IPS DF 4.7 (cell line): ENCODE results near the gene PDE4D.
"Not testable (repeated sequence)": the region's sequence is repeated elsewhere in the genome, so short reads cannot be mapped to it uniquely, and the experiment has no call there.

Experiments
- DNase-seq: peaks from one replicate; pipeline ENCODE4 v3.0.0-alpha.2; 2013; ENCODE audit warnings: low spot score; ENCODE audit errors: extremely low read depth

The PDE4D gene

DNA sequence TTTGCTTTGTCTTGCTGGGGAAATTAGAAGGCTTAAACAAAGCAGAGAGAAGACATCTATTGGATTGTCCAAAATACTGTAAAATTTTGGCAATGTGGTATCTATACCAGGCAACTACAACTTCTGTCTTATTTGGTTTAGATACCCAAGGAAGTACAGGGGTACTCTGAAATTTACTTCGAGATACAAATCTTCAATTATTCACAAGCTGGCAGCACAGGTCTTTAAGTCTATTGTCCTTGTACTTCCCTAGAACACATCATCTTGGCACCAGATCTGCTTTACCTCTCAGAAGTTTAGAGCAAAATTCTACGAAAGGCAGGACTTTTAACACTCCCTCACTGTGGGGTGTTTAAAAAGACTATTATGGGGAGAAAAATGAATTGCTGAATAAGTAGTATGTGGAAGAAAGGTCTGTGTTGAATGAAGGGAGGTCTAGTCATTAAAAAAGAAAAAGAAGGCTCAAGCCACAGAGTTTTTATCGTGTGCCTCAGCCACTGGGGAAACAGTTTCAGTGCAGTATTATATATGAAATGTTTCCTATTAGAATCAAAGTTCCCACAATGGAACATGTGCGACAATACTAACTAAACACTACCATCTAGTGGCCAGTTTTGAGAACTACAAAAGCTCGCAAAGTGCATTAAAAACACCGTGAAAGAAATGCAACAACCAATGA lies 93.7 kb downstream of the PDE4D start:
- no peak for DNase-seq

DNA sequence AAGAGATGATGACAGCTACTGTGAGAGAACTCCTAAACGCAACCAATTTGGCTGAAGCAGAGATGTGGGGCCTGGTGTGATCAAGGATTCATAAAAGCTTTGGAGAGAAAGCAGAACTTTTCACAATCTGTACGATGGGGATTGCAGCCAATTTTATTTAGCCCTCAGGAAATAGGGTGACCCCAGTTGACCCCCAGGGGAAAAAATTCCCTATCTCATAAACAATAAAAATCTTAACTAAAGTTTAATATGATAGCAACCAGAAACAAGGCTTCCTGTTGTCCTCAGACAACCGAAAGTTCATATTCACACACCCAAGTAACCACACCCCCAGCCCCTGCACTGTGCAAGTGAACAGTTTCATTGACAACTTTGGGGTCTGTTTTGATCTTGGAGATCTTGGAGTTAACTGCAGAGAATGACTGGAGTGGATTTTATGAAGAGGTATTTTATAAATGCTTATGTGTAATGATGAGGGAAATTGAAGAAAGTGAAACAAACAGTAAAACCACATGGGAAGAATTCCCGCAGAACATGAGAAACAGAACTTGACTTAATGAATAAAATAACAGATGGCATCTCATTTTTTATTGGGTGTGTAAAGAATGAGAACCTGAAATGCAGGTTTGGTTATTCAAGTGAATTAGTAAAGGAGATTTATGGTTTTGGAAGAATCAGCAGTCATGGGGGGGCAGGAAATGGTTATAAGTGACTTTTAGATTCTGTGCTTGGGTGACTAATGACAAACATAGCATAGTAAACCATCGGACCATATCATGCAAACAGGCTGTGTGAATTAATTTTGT lies 94.5 kb downstream of the PDE4D start:
- DNase-seq: no peak

DNA sequence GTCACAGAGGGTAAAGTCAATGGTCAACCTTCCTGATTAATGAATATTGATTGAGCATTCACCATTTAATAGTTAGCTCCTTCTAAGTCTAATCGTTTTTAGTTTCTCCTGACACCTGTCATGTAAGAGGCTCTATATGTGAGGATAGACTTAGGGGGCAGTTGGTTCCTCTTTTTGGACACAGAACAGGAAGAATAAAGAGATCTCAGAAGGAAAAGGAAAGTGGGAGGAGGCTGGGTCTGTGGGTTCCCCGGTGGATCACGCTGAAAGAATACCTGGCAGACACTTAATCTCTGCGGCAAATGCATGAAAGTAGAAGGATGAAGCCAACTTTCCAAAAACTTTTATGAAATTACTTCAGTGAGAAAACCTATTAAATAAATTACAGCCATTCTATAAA lies 98.4 kb downstream of the PDE4D start:
- no peak for DNase-seq

DNA sequence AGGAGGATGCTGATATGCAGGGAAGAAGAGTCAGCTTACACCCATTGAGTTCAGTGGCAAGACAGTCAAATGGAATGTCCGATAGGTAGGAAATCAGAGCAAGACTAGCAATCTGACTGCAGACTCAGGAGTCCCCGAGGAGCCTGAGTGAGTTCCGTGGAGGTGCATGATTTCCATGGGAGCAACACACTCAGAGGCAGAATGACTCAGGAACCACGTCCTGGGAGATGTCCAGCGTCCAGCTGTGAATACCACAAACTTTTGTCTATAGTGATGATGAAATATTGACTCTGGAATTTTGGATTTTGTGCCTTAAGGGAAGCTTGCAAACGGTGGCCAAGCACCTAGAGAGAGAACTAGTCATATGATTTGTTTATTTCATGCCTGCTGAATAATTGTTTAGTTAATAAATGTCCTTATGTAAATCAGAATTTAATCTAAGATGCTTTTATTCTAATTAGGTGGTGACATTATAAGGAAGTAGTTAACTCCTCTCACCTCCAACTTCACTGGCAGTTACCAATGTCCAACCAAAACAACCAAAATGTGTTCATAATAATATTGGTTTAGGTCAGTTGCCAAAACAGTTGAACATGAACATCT lies 100.4 kb downstream of the PDE4D start:
- DNase-seq: no peak

DNA sequence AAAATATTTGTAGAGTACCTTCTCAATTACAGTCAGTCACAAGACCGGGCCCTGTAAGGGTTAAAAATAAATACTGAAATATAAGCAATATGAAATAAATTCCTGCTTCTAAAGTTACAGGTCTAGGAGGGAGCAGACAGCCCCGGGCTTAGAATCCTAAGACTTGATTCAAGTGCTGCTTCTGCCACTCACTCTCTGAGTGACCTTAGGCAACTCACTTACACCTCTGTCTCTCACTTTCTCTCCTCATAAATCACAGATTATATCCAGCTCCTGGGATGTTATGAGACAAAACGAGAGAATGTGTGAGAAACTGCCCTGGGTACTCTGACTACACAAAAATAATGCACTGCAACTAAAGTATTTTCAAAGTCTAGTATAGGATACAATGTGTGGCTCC lies 101.9 kb downstream of the PDE4D start:
- no peak for DNase-seq

DNA sequence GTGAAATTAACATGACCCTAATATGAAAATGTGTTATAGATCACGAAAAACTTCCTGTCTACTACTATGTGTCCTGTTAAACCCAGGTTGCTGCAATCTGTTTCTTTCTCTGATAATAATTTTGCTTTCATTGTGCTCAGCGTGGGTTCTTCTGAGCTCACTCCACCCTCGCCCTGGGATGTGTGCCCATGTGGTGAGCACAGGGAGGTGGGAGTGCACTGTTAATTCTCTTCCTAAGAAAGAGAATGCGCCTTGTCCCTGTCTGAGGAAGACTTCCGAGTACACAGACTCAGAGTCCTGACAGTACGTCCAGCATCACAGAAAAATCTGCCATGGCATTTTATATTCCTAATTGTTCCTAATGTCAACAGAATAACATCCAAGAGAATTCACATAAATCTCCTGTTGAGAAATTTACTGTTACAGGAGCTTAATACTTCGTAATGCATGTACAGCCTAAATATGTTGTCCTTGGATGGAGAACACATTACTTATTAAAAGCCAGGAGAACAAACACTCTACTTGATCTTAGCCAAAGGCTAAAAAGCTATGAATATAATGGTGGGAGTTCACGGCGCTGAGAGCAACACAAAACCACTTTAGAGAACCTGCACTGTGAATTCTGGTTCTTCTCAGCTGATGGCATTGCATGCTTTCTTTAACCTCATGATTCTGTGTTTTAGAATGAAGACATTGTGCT lies 102.6 kb downstream of the PDE4D start:
- no peak for DNase-seq

DNA sequence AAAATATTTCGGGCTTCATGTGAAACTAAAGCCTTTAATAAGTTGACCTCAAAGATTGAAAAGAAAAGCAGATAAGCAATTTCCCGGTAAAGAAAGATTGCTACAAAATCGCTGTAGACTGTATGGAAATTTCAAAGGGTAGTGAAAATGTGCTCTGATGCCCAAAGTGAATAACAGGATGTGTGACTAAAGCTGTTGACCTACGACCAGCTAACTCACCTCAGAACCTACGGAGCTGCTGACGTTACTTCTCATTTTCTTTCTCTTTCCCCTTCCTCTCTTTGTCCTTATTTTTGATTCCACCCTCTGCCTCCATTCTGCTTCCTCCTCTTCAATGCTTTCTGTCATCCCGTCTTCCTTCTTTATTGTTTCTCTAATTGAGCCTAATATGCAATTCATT lies 103.2 kb downstream of the PDE4D start:
- no peak for DNase-seq

DNA sequence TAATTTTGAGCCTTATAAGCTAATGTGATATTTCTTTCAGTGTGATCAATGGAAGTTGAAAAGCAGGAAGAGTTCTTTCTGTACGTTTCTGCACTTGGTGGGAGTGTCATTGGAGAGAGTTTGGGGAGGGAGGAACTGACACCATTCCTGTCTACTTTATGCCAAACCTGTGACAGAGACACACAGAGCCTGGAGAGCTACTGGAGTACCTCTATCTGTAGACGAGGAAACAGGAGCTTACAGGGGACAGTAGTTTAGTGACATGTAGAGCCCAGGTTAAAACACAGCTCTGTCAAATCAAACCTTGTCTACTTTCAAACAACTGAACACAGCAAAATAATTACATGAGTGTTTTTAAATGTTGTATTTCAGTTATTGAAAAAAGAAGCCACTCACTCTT lies 103.6 kb downstream of the PDE4D start:
- DNase-seq: no peak

DNA sequence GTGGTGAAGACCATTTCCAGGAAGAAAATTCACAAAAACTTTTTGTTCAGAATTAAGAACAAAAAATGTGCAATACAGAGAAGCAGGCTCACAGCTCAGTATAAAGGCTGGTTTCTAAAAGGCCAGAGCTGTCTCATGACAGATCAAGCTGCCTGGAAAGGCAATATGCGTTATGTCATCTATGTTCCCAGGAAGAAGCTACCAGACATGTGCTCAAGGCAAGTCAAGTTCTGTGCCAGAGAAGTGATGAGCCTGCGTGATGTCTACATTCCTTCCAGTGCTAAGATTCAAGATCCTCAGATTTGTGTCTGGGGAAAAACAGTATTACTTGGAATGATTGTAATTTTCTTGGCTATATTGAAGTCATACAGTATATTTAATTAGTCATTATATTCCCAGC lies 104.3 kb downstream of the PDE4D start:
- no peak for DNase-seq

DNA sequence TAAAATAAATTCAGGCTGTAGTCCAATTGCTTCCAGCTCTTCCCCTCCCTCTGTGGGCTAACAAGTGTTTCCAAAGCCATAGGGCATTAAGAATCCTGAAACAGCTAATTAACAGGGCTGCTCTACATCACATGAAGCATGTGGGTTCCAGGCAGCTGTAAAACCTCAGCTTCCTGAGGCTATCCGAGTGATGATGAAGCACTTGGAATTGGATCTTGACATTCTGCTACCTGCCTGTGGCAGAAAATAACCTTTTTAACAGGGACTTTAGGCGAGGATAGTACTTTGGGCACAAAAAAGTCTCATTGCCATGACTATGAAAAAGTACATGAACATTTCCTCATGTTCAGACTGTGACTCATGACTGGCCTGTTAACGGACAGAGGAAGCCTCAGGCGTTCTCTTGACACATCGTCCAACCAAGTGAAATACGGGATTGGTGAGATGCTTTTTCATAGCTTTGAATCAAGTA lies 107.2 kb downstream of the PDE4D start:
- DNase-seq: no peak

DNA sequence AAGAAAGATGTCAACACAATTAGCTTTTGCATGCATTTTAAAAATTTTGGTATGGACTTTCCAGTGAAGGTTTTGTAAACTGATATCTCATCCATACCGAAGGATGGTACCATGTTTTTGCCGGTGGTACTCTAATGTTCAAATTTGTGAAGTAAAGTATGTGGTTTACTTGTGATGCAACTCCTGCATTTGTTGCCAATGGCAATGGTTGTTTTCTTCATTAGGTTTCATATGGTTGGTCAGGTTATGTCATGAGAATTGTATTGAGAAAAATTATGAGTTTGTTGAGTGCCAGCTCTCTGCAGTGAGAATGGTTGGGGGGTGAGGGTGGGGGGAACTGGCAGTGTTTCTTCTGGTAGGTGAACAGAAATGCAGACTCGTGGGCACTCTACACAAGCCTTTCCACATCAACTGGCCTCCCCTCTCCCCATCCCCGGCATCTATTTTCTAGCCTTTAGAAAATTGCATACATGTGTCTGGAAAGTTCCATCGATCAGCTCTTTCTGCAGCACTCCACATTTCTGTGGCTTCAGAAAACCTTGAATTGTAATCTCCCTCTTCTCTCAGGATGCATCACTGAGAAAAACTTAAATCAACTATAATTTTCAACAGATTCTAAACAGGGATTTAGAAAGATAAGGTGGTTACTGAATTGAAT lies 107.7 kb downstream of the PDE4D start:
- no peak for DNase-seq

DNA sequence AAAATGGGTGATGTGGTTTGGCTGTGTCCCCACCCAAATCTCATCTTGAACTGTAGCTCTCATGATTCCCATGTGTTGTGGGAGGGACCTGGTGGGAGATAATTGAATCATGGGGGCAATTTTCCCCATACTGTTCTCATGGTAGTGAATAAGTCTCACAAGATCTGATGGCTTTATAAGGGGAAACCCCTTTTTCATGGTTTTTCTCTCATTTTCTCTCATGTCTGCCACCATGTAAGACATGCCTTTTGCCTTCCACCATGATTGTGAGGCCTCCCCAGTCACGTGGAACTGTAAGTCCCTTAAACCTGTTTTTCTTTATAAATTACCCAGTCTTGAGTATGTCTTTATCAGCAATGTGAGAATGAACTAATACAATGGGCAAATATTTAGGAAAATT lies 108.8 kb downstream of the PDE4D start:
- not testable (repeated sequence) for DNase-seq

DNA sequence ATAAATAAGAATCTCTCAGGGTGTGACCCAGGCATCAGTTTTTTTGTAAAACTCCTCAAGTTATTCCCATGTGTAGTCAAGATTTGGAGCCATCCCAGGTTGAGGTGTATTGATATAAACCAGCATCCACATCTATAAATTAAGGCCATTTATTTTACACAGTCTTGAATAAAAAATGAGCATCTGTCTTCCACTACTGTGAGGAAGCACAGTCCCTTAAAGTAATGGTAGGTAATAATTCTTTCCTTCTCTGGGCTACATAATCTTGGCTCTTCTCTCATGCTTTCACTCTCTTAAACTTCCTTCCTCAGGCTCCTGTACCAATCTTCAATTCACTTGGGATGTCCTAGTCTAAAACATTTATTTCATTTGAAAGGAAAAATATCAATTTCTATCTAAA lies 110.3 kb downstream of the PDE4D start:
- DNase-seq: no peak

DNA sequence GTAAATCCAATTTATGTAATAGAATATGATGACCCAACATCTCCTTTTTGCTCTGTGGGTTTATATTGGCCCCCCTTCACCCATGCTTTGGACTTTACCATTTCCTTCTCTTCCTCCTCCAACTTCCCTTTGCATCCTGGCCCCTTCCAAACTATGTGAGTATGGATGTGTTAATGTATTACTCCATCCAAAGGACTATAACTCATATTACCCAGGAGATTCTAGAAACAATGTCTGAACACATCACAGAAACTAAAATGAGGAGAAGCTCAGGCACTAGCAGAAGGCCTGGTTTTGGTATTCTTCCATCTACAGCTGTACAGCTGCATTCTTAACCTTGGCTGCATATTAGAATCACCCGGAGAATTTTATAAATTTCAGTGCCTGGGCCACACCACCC lies 110.7 kb downstream of the PDE4D start:
- DNase-seq: no peak

DNA sequence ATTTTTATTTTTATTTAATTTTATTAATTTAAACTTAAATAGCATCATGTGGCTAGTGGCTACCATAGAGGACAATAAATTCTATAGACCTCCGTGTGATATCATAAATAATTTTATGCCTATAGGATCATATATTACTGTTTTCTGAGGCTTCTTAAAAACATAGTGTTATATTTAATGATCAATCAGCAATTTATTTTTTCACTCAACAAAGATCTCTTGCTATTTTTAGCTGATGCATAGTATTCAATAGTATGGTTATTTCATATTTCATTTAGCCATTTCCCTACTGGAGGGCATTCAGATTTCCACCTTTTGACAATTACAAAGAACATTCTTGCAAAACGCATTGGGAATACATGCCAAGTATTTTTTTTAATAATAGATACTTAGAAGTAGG lies 114.1 kb downstream of the PDE4D start:
- DNase-seq: no peak

DNA sequence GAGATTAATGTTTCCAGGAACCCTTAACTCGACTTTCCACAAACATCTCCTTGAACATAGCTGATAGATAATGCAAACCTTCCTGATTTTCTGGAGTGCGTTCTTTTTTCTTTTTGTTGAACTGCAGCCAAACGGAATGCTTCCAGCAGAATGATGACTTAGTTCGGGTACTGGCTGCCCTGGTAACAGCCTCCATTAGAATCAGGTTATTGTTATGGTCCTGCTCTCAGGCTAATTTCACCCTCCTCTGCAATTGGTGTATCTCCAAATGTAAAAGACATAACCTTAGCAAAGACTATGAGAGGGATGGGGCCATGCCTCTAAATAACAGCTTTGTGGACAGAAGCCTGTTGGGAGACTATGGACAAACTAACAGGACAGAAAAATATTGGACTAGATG lies 116.5 kb downstream of the PDE4D start:
- no peak for DNase-seq

DNA sequence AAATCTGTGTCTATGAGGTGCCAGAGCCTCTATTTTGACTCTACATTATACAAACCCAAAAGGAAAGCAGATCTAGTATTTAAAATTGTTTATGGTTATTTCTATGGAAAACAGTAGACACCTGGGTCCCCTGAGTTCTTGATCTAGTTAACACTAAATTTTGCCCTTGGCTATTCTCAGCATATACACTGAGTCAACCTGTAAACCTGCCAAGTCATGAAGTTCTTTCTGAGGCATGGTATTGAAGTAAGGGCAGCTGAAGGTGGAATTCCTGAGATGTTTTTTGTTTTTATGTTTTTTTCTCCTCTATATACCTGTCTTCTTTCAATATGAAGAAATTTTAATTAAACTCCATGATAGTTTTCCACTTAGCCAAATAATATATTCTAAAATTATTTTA lies 120.2 kb downstream of the PDE4D start:
- DNase-seq: no peak

DNA sequence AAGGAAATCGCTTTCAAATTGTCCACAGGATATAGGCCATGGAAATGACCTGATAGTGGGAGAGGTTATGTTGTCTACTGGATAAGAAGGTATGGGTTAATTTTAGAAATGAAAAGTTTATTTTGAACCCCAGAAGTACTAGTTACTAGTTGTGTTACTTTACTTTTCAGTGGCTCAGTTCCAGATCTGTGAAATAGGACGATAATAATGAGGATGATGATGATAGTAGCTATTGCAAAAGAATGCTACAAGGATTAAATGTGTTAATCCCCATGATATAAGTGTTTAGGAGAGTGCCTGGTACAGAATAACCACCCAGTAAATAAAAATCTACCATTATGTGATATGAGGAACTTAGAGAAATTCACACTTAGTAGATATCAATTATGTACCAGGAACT lies 120.8 kb downstream of the PDE4D start:
- no peak for DNase-seq

DNA sequence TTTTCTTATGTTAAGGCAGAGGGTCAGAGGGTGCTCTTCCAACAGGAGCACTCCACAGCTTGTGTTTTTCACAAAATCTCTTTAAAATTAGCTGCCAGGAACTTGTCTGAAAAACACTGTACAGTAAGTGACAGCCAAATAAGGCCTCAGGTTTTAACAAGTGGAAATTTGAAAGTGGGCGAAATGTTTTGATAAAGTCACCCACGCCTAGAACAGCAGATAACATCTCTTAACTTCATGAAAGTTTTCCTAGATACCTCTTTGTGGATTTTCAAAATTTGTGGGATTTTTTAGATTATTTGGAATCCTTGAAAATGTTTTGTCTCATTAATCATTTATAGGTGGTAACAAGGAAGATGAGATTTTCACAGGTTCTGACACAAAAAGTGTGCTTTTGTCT lies 121.3 kb downstream of the PDE4D start:
- DNase-seq: no peak

DNA sequence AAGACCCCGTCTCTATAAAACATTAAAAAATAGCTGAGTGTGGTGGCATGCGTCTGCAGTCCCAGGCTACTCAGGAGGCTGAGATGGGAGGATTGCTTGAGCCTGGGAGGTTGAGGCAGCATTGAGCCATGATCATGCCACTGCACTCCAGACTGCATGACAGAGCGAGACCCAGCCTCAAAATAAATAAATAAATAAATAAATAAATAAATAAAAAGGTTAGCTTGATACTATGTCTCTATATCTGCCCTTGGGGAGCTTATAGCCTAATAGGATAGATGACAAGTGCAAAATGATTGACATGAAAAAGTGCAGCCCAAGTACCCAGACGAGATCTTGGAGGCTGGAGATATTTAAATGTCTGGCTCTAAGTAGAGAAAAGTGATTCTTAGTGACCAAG lies 122.6 kb downstream of the PDE4D start:
- no peak for DNase-seq

DNA sequence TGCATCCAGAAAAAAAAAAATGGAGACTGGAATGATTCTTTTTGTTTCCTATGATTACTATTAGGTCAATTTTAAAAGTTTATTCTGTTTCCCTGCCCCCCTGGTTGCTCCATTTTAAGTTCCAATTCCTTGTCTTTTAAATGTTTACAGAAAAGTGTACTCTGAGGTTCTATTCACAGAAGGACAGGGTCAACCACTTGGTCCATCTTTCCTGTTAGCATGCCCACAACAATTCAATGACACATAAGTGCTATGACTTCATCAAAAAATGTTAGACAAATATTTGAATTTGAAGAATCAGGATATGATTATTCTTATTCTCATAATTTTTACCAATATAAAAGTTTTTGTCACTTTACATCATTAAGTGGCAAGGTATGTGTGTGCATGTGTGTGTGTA lies 123.7 kb downstream of the PDE4D start:
- DNase-seq: no peak

DNA sequence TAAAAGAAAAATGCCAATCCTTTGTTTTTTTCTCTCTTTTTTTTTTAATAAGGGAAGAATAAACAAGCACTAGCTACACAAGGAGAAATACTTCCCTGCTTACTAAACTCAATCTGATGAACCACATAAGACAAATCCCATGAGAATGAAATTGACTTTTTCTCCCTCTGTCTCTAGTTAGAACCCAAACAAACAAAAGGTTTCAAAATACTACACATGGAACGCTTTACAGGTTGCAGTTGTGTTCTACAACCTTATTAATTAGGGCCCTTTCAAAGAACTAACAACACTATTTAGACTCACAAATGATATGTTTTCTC lies 124.5 kb downstream of the PDE4D start:
- DNase-seq: no peak
